HepG2 (cell line): ENCODE data around the gene KLHL12. TPM values are rescaled to one million over a fixed set of nuclear protein-coding genes. Genes with fewer than 3 reads are reported as not detected.

Experiments used
- DMAP1 ChIP-seq: IDR thresholded peaks from 2 replicates; pipeline ENCODE4 v1.6.1; 2016
- ELF3 ChIP-seq: IDR thresholded peaks from 2 replicates; pipeline ENCODE4 v1.6.1; 2016; ENCODE audit warnings: missing genetic modification reagents, missing compliant biosample characterization
- FOSL1 ChIP-seq: sonication (generic); formaldehyde crosslinking; IDR thresholded peaks from 2 replicates; pipeline ENCODE4 v1.9.0; 2021; ENCODE audit warnings: missing genetic modification reagents, borderline replicate concordance
- GABPB1 ChIP-seq: IDR thresholded peaks from 2 replicates; pipeline ENCODE4 v1.6.1; 2016; ENCODE audit warnings: mild to moderate bottlenecking, missing genetic modification reagents, moderate library complexity, missing compliant biosample characterization
- SNAPC4 ChIP-seq: sonication (generic); formaldehyde crosslinking; IDR thresholded peaks from 2 replicates; pipeline ENCODE4 v1.4.0; 2020; ENCODE audit warnings: mild to moderate bottlenecking, missing genetic modification reagents
- STAT5B ChIP-seq: sonication (generic); formaldehyde crosslinking; IDR thresholded peaks from 2 replicates; pipeline ENCODE4 v1.4.0; 2020; ENCODE audit warnings: missing genetic modification reagents
- TMF1 ChIP-seq: sonication (generic); formaldehyde crosslinking; IDR thresholded peaks from 2 replicates; pipeline ENCODE4 v1.8.1; 2022; ENCODE audit warnings: low read depth, missing genetic modification reagents
- ZNF552 ChIP-seq: sonication (generic); formaldehyde crosslinking; IDR thresholded peaks from 2 replicates; pipeline ENCODE4 v1.9.0; 2022; ENCODE audit warnings: missing genetic modification reagents, mild to moderate bottlenecking, borderline replicate concordance
- ZNF616 ChIP-seq: sonication (generic); formaldehyde crosslinking; IDR thresholded peaks from 2 replicates; pipeline ENCODE4 v1.5.0; 2020; ENCODE audit warnings: low read depth, mild to moderate bottlenecking, missing genetic modification reagents
- ZSCAN29 ChIP-seq: sonication (generic); formaldehyde crosslinking; conservative IDR thresholded peaks from 2 replicates; pipeline ENCODE4 v1.4.0; 2020; ENCODE audit warnings: mild to moderate bottlenecking, missing genetic modification reagents
- ZSCAN9 ChIP-seq: IDR thresholded peaks from 2 replicates; pipeline ENCODE4 v1.6.1; 2016; ENCODE audit warnings: borderline replicate concordance
- polyA plus RNA-seq, 8 experiments: library from polyadenylated mRNA; depleted of rRNA in 3 of 8; stranded (reverse) in 7 of 8; unstranded in 1 of 8; fragments of >200 nt; fragmentation: Illumina TruSeq in 4 of 8; extraction: Trizol in 4 of 8; gene quantifications; 2 replicates each; pipeline versions ENCODE4 v1.2.1 to v1.2.3, GENCODE V29; 2011 to 2016; ENCODE audit warnings: low read depth in 4 of 8, missing spikeins in 1 of 8, mixed read lengths in 1 of 8; ENCODE audit not compliant: insufficient read depth in 1 of 8
- total RNA-seq, 5 experiments: library from RNA; depleted of rRNA; stranded (reverse); fragments of >200 nt; fragmentation: Illumina TruSeq; extraction: Trizol; gene quantifications; 2 replicates each; pipeline ENCODE4 v1.2.3, GENCODE V29; 2016; ENCODE audit warnings: low read depth in 1 of 5
- TF ChIP-seq, protein P1 (sequence below): sonication (generic); formaldehyde crosslinking; IDR thresholded peaks from 2 replicates; pipeline ENCODE4 v1.8.0; 2022; ENCODE audit warnings: mild to moderate bottlenecking, missing genetic modification reagents, moderate library complexity
- TF ChIP-seq, protein P2 (sequence below): sonication (generic); formaldehyde crosslinking; IDR thresholded peaks from 2 replicates; pipeline ENCODE4 v1.9.0; 2021; ENCODE audit warnings: mild to moderate bottlenecking, missing genetic modification reagents
- TF ChIP-seq, protein P3 (sequence below): IDR thresholded peaks from 2 replicates; pipeline ENCODE4 v1.6.1; 2016; ENCODE audit warnings: missing biosample characterization, missing genetic modification reagents, low read depth

KLHL12 gene
- total and polyA plus RNA-seq, 2 of the 13 experiments (the other 11 are each of a cell fraction or from before 2014, with no cell fraction given): 19.2 to 25.2 TPM

DNA sequence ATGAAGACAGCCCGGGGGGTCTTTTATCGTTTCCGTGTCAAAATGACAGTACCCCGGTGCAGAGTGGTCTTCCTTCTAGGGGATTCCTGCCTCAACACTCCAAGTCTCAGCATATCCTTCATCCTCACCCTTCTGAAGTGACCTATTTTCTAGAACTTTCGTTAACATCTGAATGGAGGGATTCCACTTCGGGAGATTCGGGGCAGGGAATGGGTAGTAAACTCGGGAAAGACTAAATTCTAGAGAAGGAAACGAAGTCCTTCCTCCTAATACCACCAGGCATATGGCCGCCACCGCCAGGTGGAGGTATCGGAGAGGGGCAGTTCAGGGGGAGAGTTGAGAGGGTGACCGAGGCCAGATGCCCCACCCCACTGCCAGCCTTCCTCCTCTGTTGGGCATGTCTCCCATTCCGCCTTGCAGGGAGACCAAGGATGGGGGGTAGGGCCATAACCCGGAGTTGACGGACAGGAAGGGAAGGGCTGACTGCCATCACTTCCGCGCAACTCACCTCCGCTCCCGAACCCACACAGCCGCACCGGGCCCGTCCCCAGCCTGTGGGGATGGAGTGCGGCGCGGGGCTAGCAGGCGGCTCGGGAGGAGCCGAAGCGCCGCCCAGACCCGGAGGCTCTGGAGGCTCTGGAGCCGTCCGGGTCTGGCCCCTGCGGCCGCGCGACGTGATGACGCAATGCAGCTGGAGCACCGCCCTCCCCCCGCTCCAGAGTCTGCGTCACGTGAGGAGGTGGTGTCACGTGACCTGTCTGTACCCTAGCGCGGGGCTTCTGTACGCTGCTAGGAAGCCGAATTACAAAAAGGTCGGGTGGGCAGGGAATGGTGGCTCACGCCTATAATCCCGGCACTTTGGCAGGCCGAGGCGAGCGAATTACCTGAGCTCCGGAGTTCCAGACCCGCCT lies at the start of gene KLHL12 (continued):
- TF ChIP-seq, protein P1, sequence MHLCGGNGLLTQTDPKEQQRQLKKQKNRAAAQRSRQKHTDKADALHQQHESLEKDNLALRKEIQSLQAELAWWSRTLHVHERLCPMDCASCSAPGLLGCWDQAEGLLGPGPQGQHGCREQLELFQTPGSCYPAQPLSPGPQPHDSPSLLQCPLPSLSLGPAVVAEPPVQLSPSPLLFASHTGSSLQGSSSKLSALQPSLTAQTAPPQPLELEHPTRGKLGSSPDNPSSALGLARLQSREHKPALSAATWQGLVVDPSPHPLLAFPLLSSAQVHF: no peak
- TF ChIP-seq ZNF616 (CRISPR knock-in tag): peak; percentile 64; the same call in 1 of the 2 replicates
- TF ChIP-seq DMAP1 (CRISPR knock-in tag): peak; percentile 89
- TF ChIP-seq ZSCAN29 (CRISPR knock-in tag): peak; percentile 56; the same call in 1 of the 2 replicates
- TF ChIP-seq, protein P2, sequence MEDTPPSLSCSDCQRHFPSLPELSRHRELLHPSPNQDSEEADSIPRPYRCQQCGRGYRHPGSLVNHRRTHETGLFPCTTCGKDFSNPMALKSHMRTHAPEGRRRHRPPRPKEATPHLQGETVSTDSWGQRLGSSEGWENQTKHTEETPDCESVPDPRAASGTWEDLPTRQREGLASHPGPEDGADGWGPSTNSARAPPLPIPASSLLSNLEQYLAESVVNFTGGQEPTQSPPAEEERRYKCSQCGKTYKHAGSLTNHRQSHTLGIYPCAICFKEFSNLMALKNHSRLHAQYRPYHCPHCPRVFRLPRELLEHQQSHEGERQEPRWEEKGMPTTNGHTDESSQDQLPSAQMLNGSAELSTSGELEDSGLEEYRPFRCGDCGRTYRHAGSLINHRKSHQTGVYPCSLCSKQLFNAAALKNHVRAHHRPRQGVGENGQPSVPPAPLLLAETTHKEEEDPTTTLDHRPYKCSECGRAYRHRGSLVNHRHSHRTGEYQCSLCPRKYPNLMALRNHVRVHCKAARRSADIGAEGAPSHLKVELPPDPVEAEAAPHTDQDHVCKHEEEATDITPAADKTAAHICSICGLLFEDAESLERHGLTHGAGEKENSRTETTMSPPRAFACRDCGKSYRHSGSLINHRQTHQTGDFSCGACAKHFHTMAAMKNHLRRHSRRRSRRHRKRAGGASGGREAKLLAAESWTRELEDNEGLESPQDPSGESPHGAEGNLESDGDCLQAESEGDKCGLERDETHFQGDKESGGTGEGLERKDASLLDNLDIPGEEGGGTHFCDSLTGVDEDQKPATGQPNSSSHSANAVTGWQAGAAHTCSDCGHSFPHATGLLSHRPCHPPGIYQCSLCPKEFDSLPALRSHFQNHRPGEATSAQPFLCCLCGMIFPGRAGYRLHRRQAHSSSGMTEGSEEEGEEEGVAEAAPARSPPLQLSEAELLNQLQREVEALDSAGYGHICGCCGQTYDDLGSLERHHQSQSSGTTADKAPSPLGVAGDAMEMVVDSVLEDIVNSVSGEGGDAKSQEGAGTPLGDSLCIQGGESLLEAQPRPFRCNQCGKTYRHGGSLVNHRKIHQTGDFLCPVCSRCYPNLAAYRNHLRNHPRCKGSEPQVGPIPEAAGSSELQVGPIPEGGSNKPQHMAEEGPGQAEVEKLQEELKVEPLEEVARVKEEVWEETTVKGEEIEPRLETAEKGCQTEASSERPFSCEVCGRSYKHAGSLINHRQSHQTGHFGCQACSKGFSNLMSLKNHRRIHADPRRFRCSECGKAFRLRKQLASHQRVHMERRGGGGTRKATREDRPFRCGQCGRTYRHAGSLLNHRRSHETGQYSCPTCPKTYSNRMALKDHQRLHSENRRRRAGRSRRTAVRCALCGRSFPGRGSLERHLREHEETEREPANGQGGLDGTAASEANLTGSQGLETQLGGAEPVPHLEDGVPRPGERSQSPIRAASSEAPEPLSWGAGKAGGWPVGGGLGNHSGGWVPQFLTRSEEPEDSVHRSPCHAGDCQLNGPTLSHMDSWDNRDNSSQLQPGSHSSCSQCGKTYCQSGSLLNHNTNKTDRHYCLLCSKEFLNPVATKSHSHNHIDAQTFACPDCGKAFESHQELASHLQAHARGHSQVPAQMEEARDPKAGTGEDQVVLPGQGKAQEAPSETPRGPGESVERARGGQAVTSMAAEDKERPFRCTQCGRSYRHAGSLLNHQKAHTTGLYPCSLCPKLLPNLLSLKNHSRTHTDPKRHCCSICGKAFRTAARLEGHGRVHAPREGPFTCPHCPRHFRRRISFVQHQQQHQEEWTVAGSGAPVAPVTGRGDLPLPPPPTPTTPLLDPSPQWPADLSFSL: no peak
- TF ChIP-seq FOSL1 (CRISPR knock-in tag): no peak
- no peak for TF ChIP-seq SNAPC4
- 0 out of 2 replicates have a peak, but pooled peaks have one; percentile 66 for TF ChIP-seq STAT5B (CRISPR knock-in tag)
- TF ChIP-seq TMF1 (CRISPR knock-in tag): peak; percentile 23; the same call in 1 of the 2 replicates
- peak; percentile 70 for TF ChIP-seq ELF3 (CRISPR knock-in tag)
- TF ChIP-seq, protein P3, sequence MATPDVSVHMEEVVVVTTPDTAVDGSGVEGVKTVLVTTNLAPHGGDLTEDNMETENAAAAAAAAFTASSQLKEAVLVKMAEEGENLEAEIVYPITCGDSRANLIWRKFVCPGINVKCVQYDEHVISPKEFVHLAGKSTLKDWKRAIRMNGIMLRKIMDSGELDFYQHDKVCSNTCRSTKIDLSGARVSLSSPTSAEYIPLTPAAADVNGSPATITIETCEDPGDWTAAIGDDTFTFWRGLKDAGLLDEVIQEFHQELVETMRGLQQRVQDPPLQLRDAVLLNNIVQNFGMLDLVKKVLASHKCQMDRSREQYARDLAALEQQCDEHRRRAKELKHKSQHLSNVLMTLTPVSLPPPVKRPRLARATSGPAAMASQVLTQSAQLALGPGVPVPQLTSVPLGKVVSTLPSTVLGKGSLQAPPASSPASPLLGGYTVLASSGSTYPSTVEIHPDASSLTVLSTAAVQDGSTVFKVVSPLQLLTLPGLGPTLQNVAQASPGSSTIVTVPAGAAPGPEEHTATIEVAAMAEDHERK (CRISPR knock-in tag): peak; percentile 82
- peak; percentile 90 for TF ChIP-seq GABPB1 (CRISPR knock-in tag)
- TF ChIP-seq ZSCAN9 (CRISPR knock-in tag): 0 out of 2 replicates have a peak, but pooled peaks have one; percentile 36
- TF ChIP-seq ZNF552 (CRISPR knock-in tag): no peak; the same call in 1 of the 2 replicates
